SU-DHL-6 (cell line): ENCODE measurements around the gene SEC61A1.
A peak's percentile ranks its signal among the peaks of the same experiment; 100 is the strongest.

ENCODE experiments used
- H2AFZ ChIP-seq: fragments of 200-600 bp; sonication (generic); 2 replicates; pipeline ENCODE4 v1.6.1; 2014; ENCODE audit warnings: low read depth, mild to moderate bottlenecking, moderate library complexity, mixed read lengths, antibody characterized with exemption, low read length; ENCODE audit not compliant: severe bottlenecking
- H3F3A ChIP-seq: fragments of 200-600 bp; shearing (Covaris generic); 2 replicates; pipeline ENCODE4 v1.6.0; 2016; ENCODE audit warnings: antibody characterized with exemption, mild to moderate bottlenecking; ENCODE audit not compliant: insufficient read depth
- H3K27ac ChIP-seq: fragments of 200-600 bp; sonication (generic); 2 replicates; pipeline ENCODE4 v1.5.1; 2016; ENCODE audit warnings: low read depth, mild to moderate bottlenecking, low read length, moderate library complexity, mixed read lengths
- H3K27me3 ChIP-seq: fragments of 200-600 bp; sonication (generic), shearing (Covaris generic); 2 replicates; pipeline ENCODE4 v1.6.0; 2014; ENCODE audit warnings: mild to moderate bottlenecking, low read length
- H3K36me3 ChIP-seq: fragments of 200-600 bp; sonication (generic); 2 replicates; pipeline ENCODE4 v1.6.1; 2014; ENCODE audit warnings: mild to moderate bottlenecking, low read length, mixed read lengths
- H3K4me2 ChIP-seq: fragments of 300-600, 200-600 bp; shearing (Covaris generic), sonication (generic); 2 replicates; pipeline ENCODE4 v1.6.0; 2014; ENCODE audit warnings: low read length, low read depth, mild to moderate bottlenecking; ENCODE audit not compliant: poor library complexity, severe bottlenecking
- H3K4me3 ChIP-seq: fragments of 200-600 bp; sonication (generic); 2 replicates; pipeline ENCODE4 v1.5.1; 2014; ENCODE audit warnings: antibody characterized with exemption, low read length, mild to moderate bottlenecking, mixed read lengths; ENCODE audit not compliant: insufficient read depth, poor library complexity, severe bottlenecking
- H3K79me2 ChIP-seq: fragments of 200-600 bp; sonication (generic); 2 replicates; pipeline ENCODE4 v1.6.1; 2014; ENCODE audit warnings: mild to moderate bottlenecking, low read length, moderate library complexity; ENCODE audit not compliant: insufficient read depth
- H3K9ac ChIP-seq: fragments of 200-600 bp; sonication (generic); 2 replicates; pipeline ENCODE4 v1.7.0; 2014; ENCODE audit warnings: mild to moderate bottlenecking, low read length
- H3K9me2 ChIP-seq: fragments of 200-600 bp; sonication (generic); replicated peaks from 2 replicates; pipeline ENCODE4 v1.6.1; 2014; ENCODE audit warnings: low read length; ENCODE audit not compliant: insufficient read depth
- H3K9me3 ChIP-seq: fragments of 200-600 bp; sonication (generic); 2 replicates; pipeline ENCODE4 v1.6.1; 2014; ENCODE audit warnings: low read length, mixed read lengths; ENCODE audit not compliant: insufficient read depth
- H4K20me1 ChIP-seq: fragments of 200-600 bp; sonication (generic); 2 replicates; pipeline ENCODE4 v1.6.1; 2014; ENCODE audit warnings: low read depth, mild to moderate bottlenecking, antibody characterized with exemption, low read length, moderate library complexity, mixed read lengths
- CTCF ChIP-seq: fragments of 200-600 bp; sonication (generic); IDR thresholded peaks from one replicate; pipeline ENCODE4 v1.5.1; 2017; ENCODE audit warnings: antibody characterized with exemption, mild to moderate bottlenecking, low read length, moderate library complexity; ENCODE audit not compliant: insufficient read depth, poor library complexity, severe bottlenecking
- EZH2phosphoT487 ChIP-seq: fragments of 200-600 bp; sonication (generic), shearing (Covaris generic); conservative IDR thresholded peaks from 2 replicates; pipeline ENCODE4 v1.6.1; 2018; ENCODE audit warnings: mild to moderate bottlenecking, antibody characterized with exemption, low read length, moderate library complexity, mixed read lengths

SEC61A1 gene

GRCh38 chr3:128074851-128075521, 22.7 kb downstream of the SEC61A1 start:
- Histone ChIP-seq H3K27ac (no peak overlapping the region), H3K27me3 (no peaks in the 10 kb centered on the region), H3K4me2 (no peak overlapping the region), H3F3A (peaks cover 4% of the 10 kb centered on the region; the same call in 1 of the 2 replicates), H3K9ac (no peak overlapping the region), H3K4me3 (no peak overlapping the region), H3K36me3 (no peaks in the 10 kb centered on the region; the same call in 1 of the 2 replicates), H2AFZ (no peak overlapping the region), H3K9me3 (no peaks in the 10 kb centered on the region), H3K9me2 (no peaks in the 10 kb centered on the region), H4K20me1 (no peaks in the 10 kb centered on the region; the same call in 1 of the 2 replicates), H3K79me2 (no peaks in the 10 kb centered on the region)
- TF ChIP-seq CTCF (no peak), EZH2phosphoT487 (no peak)

- Histone ChIP-seq H3K4me3 (no peak overlapping the region), H3K9me3 (no peaks in the 10 kb centered on the region), H2AFZ (no peak overlapping the region), H3K9me2 (no peaks in the 10 kb centered on the region), H4K20me1 (no peaks in the 10 kb centered on the region; the same call in 1 of the 2 replicates), H3K4me2 (peak overlapping the region; percentile 37), H3K79me2 (no peaks in the 10 kb centered on the region), H3K27me3 (no peaks in the 10 kb centered on the region), H3K9ac (no peak overlapping the region; the same call in 1 of the 2 replicates), H3F3A (peaks cover 4% of the 10 kb centered on the region; the same call in 1 of the 2 replicates), H3K27ac (no peak overlapping the region), H3K36me3 (no peaks in the 10 kb centered on the region)
- TF ChIP-seq EZH2phosphoT487 (no peak), CTCF (peak; percentile 88)
Observed at GRCh38 chr3:128075522-128076482, 23.6 kb downstream of the SEC61A1 start.

- TF ChIP-seq EZH2phosphoT487 (no peak), CTCF (no peak)
- no peak overlapping the region for H3K4me3 ChIP-seq
- no peaks in the 10 kb centered on the region for H3K36me3 ChIP-seq
Observed at GRCh38 chr3:128076483-128077201, 24.4 kb downstream of the SEC61A1 start.

More at GRCh38 chr3:128076483-128077201, 24.4 kb downstream of the SEC61A1 start:
- Histone ChIP-seq H3K9me2 (no peaks in the 10 kb centered on the region), H3K27ac (no peak overlapping the region), H3K9ac (no peak overlapping the region), H4K20me1 (no peaks in the 10 kb centered on the region; the same call in 1 of the 2 replicates), H3K79me2 (no peaks in the 10 kb centered on the region), H3K27me3 (no peaks in the 10 kb centered on the region), H3K9me3 (no peaks in the 10 kb centered on the region), H2AFZ (no peak overlapping the region), H3F3A (peaks cover 4% of the 10 kb centered on the region; the same call in 1 of the 2 replicates), H3K4me2 (no peak overlapping the region)
